ENCODE results near the gene ETS2. TPM values are rescaled to one million over a fixed set of nuclear protein-coding genes. Genes with fewer than 3 reads are reported as not detected.

Gene ETS2
- total RNA-seq, 2 experiments from 2014 or later: 28.1 to 29.7 TPM

DNA sequence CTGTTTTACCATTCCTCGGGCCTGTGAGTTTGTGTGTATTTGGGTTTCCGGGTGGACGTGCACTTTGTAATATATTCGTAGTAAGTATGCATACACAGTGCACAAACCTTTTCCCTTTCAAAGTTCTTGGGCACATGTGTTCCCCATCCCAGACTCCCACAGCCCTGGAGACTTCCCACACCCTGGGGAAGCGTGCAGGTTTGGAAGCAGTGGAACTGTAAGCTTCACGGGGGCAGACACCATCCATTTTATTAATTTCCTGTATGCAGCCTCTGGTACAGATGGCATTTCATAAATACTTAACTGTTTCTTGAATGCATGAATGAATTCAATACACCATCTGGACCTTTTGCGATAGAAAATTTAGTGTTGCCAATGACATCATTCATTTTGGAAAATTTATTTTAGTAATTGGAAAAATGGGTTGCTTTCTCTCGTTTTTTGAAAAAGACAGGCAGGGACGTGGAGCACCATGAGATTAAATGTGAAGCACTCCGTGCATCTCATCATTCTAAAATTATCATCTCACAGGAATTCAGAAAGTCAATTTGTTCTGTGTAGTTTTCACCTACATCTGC lies 10.8 kb downstream of the ETS2 start:
- TF ChIP-seq, protein P1, sequence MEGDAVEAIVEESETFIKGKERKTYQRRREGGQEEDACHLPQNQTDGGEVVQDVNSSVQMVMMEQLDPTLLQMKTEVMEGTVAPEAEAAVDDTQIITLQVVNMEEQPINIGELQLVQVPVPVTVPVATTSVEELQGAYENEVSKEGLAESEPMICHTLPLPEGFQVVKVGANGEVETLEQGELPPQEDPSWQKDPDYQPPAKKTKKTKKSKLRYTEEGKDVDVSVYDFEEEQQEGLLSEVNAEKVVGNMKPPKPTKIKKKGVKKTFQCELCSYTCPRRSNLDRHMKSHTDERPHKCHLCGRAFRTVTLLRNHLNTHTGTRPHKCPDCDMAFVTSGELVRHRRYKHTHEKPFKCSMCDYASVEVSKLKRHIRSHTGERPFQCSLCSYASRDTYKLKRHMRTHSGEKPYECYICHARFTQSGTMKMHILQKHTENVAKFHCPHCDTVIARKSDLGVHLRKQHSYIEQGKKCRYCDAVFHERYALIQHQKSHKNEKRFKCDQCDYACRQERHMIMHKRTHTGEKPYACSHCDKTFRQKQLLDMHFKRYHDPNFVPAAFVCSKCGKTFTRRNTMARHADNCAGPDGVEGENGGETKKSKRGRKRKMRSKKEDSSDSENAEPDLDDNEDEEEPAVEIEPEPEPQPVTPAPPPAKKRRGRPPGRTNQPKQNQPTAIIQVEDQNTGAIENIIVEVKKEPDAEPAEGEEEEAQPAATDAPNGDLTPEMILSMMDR (IDR thresholded peaks at IDR 0.05): no peak
- intact Hi-C loops (cut with micrococcal nuclease): no loop called here
- ATAC-seq (no peak), DNase-seq (no peak)
- Mint-ChIP-seq H3K4me1 (ENCODE audit: low read depth) (peaks cover 2% of the 10 kb centered on the region), H3K9me3 (no peaks in the 10 kb centered on the region), H3K4me3 (no peak overlapping the region), H3K27me3 (no peaks in the 10 kb centered on the region), H3K36me3 (ENCODE audit: low read depth) (peaks cover 88% of the 10 kb centered on the region), H3K27ac (no peak overlapping the region)
- ChIA-PET POLR2A (no interaction called here), CTCF (no interaction called here)

DNA sequence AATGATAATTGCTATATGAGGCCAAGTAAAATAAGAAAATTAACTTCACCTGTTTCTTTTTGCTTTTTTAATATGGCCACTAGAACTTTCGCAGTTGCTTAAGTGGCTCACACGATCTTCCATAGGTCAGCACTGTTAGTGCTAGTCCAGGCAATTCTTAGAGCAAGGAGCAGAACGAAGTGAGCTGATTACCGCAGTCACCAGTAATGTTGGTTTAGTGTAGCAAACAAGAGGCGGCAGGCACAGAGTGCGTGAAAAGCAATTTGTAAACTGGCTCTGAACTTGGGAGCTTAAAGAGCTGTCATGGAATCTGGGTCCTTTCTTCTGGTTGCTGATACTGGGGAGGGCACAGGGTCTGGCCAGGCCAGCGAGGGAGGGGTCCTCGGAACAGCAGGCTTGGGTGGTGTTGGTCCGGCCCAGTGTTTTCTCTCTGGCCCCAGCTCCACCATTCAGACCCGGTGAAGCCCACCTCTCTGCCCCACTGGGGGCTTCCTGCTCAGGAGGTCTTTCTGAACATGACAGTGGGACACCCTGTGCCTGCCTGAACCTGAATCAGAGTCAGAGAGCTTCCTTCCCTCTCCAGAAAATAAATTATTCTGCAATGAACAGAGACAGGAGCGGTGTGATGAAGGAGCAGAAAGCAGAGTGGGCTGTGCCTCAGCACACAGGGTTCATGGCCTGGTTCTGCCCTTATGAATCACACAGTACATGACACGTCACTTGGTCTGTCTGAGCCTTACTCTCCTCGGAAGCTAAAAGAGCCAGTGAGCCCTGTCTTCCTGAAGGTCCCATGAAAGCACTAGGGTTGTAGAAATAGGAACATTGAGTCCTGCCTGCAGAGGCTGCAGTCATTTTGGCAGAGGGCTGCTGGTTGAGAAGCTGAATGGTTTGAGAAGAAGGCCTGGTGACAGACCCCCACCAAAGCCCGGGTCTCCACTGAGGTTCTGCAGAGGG lies 11.9 kb downstream of the ETS2 start:
- Mint-ChIP-seq H3K36me3 (ENCODE audit: low read depth) (peaks cover 92% of the 10 kb centered on the region), H3K4me1 (ENCODE audit: low read depth) (no peaks in the 10 kb centered on the region), H3K4me3 (no peak overlapping the region)

DNA sequence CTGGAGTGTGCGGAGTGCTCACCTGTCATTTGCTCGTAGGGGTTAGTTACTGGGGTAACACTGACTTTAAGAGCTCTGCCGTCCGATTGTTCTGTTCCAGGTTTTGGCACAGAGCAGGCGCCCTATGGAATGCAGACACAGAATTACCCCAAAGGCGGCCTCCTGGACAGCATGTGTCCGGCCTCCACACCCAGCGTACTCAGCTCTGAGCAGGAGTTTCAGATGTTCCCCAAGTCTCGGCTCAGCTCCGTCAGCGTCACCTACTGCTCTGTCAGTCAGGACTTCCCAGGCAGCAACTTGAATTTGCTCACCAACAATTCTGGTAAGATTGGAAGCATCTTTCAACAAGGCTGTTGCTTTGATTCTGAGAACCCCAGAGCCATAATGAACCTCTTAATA lies 12.6 kb downstream of the ETS2 start:
- H3K36me3 Mint-ChIP-seq (ENCODE audit: low read depth): peaks cover 91% of the 10 kb centered on the region
- no peaks in the 10 kb centered on the region for H3K27me3 Mint-ChIP-seq
- TF ChIP-seq, protein P1 (IDR thresholded peaks at IDR 0.05): no peak
- no peak overlapping the region for H3K27ac Mint-ChIP-seq
- no peak overlapping the region for H3K4me3 Mint-ChIP-seq
- ChIA-PET POLR2A (interaction anchor here (2.0 kb wide), 1 partner anchor 10 kb away, joined by 14 read pairs; no protein-coding TSS in a partner anchor), CTCF (interaction anchor here (0.6 to 1.3 kb wide), 2 partner anchors 10 to 185 kb away, joined by 3 read pairs; no protein-coding TSS in a partner anchor)
- H3K4me1 Mint-ChIP-seq (ENCODE audit: low read depth): no peaks in the 10 kb centered on the region
- intact Hi-C loops (cut with micrococcal nuclease): no loop called here
- no peaks in the 10 kb centered on the region for H3K9me3 Mint-ChIP-seq
- ATAC-seq (no peak), DNase-seq (no peak)

More for the DNA sequence above, 11.9 kb downstream of the ETS2 start:
- no peak overlapping the region for H3K27ac Mint-ChIP-seq
- no peaks in the 10 kb centered on the region for H3K27me3 Mint-ChIP-seq
- POLR2A ChIA-PET: interaction anchor here (2.0 kb wide), 1 partner anchor 9 kb away, joined by 14 read pairs; no protein-coding TSS in a partner anchor
- DNase-seq: no peak
- H3K9me3 Mint-ChIP-seq: no peaks in the 10 kb centered on the region
- intact Hi-C loops (cut with micrococcal nuclease): no loop called here
- CTCF ChIA-PET: interaction anchor here (0.6 to 1.3 kb wide), 2 partner anchors 10 to 186 kb away, joined by 3 read pairs; no protein-coding TSS in a partner anchor
- no peak for ATAC-seq
- TF ChIP-seq, protein P1 (IDR thresholded peaks at IDR 0.05): no peak

DNA sequence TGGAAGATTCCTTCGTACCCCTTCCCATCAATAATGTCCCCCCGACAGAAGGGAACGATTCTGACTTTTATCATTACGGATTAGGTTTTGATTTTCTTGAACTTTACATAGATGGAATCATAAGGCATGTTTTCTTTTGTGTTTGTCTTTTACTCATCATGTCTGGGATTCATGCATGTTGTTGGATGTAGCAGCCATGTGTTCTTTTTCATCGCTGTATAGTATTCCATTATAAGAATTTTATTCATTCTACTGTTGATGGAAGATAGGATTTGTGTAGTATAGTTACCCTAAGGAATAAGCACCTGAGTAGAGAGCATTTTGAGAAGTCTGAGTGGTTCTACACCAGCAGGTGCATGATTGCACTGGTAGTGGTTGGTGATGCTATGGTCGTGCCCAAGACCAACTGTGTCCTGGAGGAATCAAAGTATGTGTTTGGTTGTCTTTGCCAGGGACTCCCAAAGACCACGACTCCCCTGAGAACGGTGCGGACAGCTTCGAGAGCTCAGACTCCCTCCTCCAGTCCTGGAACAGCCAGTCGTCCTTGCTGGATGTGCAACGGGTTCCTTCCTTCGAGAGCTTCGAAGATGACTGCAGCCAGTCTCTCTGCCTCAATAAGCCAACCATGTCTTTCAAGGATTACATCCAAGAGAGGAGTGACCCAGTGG lies 13.5 kb downstream of the ETS2 start:
- Mint-ChIP-seq H3K4me3 (no peak overlapping the region), H3K9me3 (no peaks in the 10 kb centered on the region), H3K27me3 (no peaks in the 10 kb centered on the region), H3K27ac (no peak overlapping the region), H3K4me1 (ENCODE audit: low read depth) (no peaks in the 10 kb centered on the region), H3K36me3 (ENCODE audit: low read depth) (peaks cover 91% of the 10 kb centered on the region)
- CTCF ChIA-PET: interaction anchor here (0.9 kb wide), 1 partner anchor 150 kb away, joined by 3 read pairs; no protein-coding TSS in a partner anchor
- ATAC-seq (no peak), DNase-seq (no peak)
- TF ChIP-seq, protein P1 (IDR thresholded peaks at IDR 0.05): no peak
- POLR2A ChIA-PET: interaction anchor here (2.0 kb wide), 1 partner anchor 11 kb away, joined by 14 read pairs; no protein-coding TSS in a partner anchor
- intact Hi-C loops (cut with micrococcal nuclease): no loop called here

All from activated CD8-positive, alpha-beta T cell treated with anti-CD3 and anti-CD28 coated beads for 36 hours (primary cell).